GM18498 (cell line): Measurements from ENCODE around the gene ERCC8.
"Not testable (repeated sequence)": the region's sequence is repeated elsewhere in the genome, so short reads cannot be mapped to it uniquely, and the experiment has no call there.

Source experiments
- ATAC-seq: cut with Tn5 transposase; IDR thresholded peaks from one replicate; pipeline ENCODE4 v1.9.1; 2021; ENCODE audit warnings: mild to moderate bottlenecking, moderate library complexity; ENCODE audit not compliant: unreplicated experiment

Gene ERCC8, protein sequence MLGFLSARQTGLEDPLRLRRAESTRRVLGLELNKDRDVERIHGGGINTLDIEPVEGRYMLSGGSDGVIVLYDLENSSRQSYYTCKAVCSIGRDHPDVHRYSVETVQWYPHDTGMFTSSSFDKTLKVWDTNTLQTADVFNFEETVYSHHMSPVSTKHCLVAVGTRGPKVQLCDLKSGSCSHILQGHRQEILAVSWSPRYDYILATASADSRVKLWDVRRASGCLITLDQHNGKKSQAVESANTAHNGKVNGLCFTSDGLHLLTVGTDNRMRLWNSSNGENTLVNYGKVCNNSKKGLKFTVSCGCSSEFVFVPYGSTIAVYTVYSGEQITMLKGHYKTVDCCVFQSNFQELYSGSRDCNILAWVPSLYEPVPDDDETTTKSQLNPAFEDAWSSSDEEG

DNA sequence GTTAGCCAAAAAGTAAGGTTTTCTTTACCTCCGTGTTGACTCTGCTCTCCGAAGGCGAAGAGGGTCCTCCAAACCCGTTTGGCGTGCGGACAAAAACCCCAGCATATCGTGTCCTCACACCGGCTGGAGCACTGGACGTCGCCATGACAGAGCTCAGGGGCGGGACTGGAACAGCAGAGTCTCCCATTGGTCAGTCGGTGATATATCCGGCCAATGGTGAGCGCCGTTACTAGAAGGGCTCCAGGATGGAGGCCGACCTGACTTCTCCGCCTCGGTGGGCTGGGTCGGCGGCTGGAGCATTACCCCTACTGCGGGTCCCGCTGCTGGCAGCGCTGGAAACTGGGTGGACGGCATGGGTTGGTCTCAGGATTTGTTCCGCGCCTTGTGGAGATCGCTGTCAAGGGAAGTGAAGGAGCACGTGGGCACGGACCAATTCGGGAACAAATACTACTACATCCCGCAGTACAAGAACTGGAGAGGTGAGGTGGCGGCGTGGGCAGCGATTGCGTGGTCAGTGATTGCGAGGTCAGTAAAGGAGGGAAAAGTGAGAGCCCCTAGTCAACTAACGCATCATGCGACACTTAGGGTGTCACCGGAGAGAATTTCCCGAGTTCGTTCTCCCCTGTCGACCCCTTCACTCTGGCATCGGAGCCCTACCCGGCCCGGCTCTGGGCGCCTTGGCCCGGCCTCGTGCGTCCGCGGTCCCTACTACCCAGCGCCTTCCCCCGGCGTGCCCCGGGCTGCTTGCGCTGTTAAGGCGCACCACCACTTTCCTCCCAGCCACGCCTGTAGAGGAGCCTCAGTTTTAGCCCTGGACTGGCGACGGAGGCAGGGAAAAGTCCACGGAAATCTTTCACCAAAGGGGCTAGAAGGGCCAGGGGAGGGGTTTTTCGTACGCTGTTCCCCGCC is at the start of gene ERCC8, which contains the start of gene NDUFAF2:
Gene ERCC8, minus strand, starts transcription at position 167 of the 909 bp plus-strand sequence. Its CDS starts 62 bp downstream, at position 105.
Gene NDUFAF2, plus strand, starts transcription at position 302 of the 909 bp plus-strand sequence. Its CDS starts 51 bp downstream, at position 353.
- peak; percentile 99 for ATAC-seq

DNA sequence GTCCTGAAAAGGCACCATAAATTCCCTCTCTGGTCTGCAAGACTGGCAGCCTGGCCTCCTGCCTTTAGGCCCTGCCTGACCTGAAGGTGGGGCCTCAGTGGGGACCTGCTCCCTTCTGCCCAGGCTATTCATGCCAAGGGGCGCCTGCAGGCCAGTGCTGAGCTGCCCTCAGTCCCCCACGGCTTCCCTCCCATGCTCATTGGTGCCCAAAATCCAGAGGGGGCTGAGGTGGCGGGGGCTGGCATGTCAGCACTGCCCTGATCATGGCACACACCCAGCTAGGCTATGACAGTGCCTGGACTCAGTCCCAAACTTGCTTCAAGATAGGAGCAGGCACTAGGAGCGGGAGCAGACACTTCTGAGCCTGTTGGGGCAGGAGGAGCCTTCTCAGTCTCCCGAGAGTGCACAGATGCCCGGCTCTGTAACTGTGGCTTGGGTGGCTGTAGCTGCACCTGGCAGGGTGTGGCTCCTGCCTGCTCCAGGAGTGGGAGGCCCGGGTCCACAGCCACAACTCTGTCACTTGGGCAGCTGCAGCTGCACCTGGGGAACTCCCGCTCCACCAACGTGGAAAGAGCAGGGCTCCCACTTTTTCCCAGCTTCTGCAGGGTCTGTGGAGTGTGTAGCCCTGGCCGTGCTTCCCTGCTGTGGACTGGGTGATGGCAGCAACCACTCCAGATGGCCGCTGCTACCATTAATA is 49.2 kb upstream of the ERCC8 start:
- no peak for ATAC-seq

DNA sequence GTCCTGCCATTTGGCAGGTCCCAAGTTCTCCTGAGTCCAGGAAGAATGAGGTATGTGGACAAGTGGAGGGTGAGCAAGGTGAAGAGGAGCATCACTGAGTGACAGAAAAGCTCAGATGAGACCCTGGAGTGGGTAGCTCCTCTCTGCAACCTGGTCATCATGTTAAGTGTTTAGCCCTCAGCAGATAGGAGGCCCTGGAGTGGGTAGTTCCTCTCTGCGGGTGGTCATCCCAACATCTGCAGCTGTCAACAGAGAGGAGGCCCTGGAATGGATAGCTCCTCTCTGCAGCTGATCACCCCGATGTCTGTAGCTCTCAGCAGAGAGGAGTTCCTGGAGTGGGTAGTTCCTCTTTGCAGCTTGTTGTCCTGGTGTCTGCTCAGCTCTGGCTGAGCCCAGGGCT is 48.6 kb upstream of the ERCC8 start:
- ATAC-seq: no peak

DNA sequence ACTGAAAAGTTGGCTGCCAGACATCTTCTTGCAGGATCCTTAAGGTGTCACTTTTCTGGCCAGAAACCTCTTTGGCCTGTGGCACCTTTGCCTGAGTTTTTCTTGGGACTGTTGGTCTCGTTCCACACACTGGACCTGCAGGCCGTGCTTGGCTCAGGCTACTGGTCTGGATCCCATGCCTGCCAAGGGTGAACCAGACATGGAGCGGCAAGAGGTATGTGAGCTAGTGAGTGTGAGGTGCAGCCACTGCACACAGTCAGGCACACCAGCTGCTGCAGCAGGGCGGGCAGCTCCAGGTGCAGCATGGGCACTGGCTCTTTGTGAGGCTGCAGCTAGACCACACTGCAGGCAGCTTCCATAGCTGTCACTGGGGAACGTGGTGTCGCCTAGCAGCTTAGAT is 48.0 kb upstream of the ERCC8 start:
- no peak for ATAC-seq

DNA sequence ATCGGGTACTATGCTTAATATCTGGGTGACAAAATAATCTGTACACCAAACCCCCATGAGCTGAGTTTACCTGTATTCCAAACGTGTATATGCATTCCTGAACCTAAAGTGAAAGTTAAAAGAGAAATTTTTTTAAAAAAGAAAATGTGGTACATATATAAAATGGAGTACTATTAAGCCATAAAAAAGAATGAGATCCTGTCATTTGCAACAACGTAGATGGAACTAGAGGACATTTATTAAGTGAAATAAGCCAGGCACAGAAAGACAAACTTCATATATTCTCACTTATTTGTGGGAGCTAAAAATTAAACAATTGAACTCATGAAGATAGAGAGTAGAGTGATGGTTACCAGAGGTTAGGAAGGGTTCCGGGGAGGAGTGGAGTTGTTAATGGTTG is 44.9 kb upstream of the ERCC8 start:
- no peak for ATAC-seq

DNA sequence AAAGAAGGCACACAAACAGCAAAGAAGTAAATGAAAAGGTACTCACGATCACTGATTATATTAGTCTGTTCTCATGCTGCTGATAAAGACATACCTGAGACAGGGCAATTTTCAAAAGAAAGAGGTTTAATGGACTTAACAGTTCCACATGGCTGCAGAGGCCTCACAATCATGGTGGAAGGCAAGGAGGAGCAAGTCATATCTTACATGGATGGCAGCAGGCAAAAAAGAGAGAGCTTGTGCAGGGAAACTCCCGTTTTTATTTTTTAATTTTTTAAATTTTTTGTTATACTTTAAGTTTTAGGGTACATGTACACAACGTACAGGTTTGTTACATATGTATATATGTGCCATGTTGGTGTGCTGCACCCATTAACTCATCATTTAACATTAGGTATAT is 37.3 kb upstream of the ERCC8 start:
- not testable (repeated sequence) for ATAC-seq

DNA sequence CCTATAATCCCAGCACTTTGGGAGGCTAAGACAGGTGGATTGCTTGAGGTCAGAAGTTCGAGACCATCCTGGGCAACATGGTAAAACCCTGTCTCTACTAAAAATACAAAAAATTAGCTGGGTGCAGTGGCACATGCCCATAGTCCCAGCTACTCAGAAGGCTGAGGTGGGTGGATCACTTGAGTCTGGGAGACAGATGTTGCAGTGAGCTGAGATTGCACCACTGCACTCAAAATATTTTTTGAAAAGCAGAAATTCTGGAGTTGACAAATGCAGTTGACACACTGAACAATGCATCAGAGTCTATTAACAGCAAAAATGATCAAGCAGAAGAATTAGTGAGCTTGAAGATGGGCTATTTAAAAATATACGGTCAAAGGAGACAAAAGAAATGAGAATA is 35.6 kb upstream of the ERCC8 start:
- no peak for ATAC-seq

DNA sequence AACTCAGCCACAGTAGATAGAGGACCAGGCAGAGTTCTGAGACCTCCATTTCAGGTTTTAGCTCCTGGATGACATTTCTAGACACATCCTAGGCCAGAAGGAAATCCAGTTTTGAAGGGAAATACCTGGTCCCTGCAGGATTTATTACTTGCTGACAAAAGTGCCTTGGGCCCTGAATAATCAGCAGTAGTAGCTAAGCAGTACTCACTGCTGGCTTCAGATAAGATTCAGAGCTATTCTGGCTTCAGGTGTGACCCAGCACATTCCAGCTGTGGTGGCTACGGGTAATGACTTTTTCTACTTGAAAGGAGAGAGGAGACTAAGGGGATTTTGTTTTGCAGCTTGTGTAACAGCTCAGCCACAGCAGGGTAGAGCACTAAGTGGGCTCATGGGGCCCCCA is 34.1 kb upstream of the ERCC8 start:
- ATAC-seq: no peak

DNA sequence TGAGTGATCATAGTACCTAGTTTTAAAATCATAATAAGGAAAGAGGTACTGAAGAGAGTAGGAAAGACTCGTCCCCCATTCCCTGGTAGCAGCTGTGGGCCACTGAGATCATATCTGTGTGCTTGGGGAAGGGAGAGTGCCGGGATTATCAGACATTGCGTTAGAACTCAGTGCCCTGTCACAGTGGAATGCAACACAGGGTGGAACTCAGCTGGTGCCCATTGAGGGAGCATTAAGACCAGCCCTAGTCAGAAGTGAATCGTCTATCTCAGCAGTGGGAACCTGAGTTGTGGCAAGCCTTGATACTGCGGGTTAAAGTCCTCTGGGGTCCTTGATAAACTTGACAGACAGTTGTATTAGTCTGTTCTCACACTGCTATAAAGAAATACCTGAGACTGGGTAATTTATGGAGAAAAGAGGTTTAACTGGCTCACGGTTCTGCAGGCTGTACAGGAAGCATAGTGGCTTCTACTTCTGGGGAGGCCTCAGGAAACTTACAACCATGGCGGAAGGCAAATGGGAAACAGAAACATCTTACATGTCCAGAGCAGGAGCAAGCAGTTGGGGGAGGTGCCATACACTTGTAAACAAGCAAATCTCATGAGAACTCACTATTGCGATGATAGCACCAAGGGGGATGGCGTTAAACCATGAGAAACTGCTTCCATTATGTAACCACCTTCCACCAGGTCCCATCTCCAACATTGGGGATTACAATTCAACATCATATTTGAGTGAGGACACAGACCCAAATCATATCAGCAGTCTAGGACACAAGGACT is 33.3 kb upstream of the ERCC8 start:
- ATAC-seq: no peak

DNA sequence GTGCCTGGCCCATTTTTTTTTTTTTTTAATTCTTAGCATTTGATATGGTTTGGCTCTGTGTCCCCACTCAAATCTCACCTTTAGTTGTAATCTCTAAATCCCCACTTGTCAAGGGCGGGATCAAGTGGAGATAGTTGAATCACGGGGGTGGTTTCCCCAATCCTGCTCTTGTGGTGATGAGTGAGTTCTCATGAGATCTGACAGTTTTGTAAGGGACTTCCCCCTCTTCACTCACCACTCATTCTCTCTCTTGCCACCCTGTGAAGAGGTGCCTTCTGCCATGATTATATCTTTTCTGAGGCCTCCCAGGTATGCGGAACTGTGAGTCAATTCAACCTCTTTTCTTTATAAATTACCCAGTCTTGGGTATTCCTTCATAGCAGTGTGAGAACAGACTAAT is 27.4 kb upstream of the ERCC8 start:
- ATAC-seq: no peak

DNA sequence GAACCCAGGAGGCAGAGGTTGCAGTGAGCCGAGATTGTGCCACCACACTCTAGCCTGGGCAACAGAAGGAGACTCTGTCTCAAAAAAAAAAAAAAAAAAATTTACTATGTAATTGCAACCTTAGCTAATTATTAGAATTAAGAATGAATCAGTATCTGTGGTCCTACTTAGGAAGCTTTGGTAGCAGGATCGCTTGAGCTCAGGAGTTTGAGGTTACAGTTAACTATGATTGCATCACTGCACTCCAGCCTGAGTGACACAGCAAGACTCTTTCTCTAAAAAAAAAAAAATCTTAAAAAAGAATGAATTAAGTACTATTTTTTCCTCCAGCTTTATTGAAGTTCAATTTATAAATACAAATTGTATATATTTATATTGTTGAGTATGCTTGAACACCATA is 16.8 kb upstream of the ERCC8 start:
- no peak for ATAC-seq

DNA sequence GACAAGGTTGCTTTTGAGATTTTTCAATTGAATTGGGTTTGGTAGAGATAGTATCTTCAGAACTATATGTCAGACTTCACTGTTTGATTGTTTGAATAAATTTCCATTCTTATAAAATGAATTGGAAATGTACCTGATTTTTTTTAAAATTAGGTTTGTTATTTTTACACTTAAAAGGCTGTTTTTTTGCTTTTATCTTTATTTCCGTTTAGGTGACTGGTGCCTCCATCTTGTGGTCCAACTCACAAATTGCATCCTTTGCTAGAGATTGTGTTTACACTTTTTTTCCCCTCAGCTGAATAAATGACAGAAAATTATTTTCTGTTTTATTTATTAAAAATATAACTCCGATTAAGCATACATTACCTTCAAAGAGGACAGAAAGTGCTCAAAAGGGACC is 15.7 kb upstream of the ERCC8 start:
- ATAC-seq: no peak

DNA sequence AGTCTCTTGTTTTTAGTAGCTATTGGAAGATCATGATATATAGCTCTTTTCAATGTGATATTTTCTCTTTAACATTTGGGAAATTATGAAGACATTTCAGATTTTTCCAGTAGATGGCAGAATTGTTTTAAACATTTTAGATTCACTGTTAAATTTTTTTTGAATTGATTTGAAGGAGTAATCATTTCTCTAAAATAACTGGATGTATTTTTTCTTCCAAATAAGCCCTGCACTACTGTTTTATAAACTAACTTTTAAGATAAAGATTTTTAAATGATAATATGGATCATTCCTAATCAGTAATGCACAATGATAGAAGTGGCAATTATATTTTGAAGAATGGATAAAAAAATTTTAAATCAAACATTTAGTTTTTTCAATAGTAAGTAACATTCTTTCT is 14.3 kb upstream of the ERCC8 start:
- no peak for ATAC-seq

DNA sequence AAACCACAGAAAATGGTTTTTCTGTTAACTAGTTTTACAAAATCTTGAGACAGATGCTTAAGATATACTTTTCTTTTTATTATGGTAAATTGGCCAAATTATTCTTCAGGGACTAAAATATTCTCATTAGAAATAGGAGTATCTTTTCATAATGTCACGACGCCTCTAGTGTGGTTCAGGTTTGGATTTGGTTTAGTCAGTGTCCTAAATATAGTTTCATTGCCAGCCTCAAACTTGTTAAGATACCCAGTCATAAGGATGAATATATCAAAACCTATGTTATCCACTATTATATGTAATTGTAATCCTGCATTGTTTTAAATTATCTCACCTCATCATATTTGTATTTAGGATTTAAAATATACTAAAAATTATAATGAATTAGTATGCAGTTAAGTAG is 13.8 kb upstream of the ERCC8 start:
- ATAC-seq: no peak

DNA sequence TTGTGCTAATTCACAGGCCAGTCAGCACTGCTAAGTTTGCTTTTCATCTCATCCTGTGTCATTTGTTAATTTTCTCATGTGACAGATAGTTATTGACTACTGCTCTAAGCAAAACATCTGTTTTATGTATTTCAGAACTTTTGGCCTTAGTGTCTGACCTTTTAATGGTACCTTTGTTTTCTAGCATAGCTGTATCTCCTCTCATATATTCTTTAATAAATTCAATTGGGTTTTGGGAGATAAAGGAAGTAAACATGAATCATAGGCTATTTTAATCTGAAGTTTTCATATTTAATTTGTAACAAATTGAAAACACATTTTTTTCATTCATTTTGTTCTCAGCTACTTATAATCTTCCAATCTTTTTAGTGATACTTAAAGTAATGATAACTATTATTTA is 13.2 kb upstream of the ERCC8 start:
- no peak for ATAC-seq

DNA sequence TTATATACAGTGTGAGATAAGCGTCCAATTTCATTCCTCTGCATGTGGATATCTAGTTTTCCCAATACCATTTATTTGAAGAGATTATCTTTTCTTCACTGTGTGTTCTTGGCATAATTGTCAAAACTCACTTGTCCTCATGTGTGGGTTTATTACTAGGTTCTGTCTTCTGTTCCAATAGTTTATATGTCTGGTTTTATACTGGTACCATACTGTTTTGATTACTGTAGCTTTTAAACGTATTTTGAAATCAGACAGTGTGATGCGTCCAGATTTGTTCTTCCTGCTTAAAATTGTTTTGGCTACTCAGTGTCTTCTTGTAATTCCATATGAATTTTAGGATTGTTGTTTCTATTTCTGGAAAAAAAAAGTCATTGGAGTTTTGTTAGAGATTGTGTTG is 10.4 kb upstream of the ERCC8 start:
- no peak for ATAC-seq

DNA sequence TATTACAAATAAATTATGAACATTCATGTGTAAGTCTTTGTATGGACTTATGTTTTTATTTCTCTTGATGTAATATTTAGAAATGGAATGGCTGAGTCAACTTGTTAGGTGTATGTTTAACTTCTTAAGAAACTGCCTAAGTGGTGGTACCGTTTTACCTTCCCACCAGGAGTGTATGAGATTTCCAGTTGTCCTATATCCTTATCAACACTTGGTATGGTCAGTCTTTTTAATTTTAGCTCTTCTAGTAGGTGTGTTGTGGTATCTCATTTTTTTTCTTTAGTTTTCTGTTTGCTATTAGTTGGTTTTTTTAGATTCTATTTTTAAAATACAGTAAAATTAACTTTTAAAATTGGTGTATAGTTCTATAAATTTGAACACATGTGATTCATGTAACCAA is 3.9 kb upstream of the ERCC8 start:
- ATAC-seq: no peak

DNA sequence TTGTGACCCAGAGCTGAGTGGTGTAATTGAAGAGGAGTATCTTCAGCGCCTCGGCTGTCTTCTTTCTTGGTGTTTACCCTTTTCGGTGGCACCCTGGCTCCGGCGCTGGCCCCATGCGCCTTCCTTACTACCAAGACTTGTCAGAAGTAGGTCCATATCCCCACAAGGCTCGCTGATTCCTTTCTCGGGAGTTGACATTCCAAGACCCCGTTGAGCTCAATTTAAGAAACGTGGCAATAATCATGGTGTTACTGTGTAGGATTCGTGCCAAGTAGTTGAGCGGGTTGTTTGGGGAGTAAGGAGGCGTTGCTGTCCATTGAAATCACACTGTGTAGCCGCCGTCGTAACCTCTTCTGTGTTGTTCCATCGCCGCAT is 930 bp upstream of the ERCC8 start:
- peak; percentile 30 for ATAC-seq

DNA sequence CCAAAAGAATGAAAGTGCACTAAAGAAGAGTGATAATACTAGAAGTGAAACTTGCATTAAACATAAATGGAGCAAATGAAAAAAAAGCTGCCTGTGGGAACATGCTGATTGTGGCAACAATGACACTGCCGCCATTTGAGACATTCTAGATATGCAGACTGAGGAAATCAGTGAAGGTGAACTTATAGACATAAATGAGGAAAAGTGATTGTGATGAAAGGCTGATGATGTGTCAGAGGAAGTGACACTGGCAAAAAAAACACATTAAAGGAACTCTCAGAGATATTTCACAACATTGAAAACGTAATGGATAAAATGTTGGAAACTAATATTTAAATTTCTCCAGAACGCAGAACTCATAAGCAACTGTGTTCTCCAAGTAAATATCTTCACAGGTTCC is 1.2 kb downstream of the ERCC8 start:
- no peak for ATAC-seq

DNA sequence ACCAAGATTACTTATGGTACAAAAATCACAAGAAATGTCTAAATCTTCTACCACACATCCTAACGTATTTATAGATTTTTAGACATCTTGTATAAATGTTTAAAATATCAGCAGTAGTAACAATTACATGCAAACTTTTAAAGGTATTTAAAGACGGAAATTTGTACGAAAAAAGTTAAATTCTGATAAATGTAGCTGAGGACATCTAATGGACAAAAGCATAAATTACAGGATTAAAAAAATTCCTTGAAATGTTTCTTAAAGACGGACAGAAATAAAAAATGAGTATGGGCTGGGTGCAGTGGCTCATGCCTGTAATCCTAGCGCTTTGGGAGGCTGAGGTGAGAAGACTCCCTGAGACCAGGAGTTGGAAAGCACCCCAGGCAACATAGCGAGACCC is 15.8 kb downstream of the ERCC8 start:
- no peak for ATAC-seq

DNA sequence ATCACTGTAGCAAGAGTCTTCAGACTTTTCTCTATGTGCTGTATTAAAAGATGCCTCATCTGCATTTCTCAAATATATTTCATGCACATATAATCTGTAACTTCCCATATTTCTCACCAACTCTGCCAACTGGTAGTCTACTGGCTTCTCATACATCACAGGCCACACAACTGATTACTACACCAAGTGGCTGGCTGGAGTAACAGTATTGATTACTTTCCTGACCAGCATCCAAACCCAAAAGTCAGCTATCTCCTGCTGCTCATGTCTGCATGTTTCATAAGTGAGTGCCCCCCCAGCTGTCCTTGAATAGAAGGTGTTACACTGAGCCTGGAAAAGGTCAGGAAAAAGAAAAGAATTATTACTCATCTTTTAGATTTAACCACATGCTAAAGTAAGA is 17.4 kb downstream of the ERCC8 start:
- no peak for ATAC-seq
